GM12875 (cell line): ENCODE measurements around the gene S100A12.

ENCODE experiments used
- H3K4me3 ChIP-seq: one replicate; pipeline ENCODE4 v1.5.1; 2011; ENCODE audit warnings: low read depth, low read length, control low read depth
- TF ChIP-seq, protein P1 (sequence below): IDR thresholded peaks from 2 replicates; pipeline ENCODE4 v1.5.1; 2011; ENCODE audit warnings: low read depth, mild to moderate bottlenecking, control low read depth, inconsistent platforms, low read length, moderate library complexity, borderline replicate concordance; ENCODE audit not compliant: insufficient read depth

S100A12 gene

DNA sequence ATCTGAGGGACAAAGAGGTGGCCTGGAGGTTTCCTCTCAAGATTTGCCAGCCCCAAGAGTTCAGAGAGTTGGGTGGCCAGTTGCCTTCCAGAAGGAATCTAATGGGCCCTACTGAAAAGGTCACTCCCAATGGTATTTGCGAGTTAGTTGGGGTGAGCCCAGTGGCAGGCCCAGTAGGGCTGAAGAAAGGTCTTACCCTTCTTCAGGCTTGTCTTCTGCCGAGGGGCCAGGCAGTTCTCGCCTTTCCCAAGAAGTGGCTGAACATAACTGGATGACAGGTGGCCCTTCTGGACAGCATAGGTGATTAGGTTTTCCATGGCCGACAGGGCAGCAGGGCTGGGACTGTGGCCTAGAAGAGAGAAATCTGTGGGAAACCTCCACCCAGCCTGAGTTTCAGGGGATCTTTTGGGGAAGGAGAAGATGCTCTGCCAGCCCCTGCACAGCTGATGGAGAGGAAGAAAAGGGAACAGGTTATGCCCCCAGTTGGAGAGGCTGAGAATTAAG, 33.9 kb downstream of the S100A12 start:
- TF ChIP-seq, protein P1, sequence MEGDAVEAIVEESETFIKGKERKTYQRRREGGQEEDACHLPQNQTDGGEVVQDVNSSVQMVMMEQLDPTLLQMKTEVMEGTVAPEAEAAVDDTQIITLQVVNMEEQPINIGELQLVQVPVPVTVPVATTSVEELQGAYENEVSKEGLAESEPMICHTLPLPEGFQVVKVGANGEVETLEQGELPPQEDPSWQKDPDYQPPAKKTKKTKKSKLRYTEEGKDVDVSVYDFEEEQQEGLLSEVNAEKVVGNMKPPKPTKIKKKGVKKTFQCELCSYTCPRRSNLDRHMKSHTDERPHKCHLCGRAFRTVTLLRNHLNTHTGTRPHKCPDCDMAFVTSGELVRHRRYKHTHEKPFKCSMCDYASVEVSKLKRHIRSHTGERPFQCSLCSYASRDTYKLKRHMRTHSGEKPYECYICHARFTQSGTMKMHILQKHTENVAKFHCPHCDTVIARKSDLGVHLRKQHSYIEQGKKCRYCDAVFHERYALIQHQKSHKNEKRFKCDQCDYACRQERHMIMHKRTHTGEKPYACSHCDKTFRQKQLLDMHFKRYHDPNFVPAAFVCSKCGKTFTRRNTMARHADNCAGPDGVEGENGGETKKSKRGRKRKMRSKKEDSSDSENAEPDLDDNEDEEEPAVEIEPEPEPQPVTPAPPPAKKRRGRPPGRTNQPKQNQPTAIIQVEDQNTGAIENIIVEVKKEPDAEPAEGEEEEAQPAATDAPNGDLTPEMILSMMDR, result no peak
- peak overlapping the region; percentile 56 for H3K4me3 ChIP-seq

DNA sequence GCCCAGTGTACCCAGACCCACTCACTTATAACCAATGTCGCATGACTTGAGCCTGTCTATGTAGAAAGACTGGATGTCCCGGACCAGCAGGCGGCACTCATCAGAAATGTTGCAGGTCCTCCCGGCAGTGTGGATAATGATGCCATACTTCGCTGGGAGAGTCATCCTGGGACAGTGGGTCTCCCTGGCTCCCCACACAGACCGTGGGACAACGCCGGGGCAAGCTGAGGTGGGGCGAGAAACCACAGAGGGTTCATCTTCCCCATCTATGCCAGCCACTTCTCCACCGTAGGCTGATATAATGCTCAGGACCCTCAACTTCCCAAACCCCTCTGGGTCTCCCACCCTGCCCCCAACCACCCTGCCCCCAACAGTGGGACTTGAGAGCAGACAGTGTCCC, 35.1 kb downstream of the S100A12 start:
- no peak overlapping the region for H3K4me3 ChIP-seq
- TF ChIP-seq, protein P1, result no peak

DNA sequence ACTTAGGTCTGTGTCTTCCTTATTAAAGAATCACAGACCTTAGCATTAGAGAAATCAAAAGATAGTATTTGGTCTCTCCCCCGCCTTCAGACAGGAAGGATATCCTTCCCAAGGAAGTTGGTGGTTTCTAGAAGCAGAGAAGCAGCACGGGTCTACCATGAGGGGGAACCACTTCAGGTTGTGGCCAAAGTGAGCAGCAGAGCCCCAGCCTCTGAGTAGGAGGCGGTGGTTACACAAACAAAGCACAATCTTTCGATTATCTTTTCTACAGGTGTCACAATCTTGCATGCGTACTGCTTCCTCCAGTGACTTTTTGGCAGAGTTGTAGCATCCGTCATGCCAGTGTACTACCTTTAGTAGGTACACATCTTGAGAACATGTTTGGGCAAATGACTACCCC, 35.6 kb downstream of the S100A12 start:
- TF ChIP-seq, protein P1, result no peak
- no peak overlapping the region for H3K4me3 ChIP-seq

DNA sequence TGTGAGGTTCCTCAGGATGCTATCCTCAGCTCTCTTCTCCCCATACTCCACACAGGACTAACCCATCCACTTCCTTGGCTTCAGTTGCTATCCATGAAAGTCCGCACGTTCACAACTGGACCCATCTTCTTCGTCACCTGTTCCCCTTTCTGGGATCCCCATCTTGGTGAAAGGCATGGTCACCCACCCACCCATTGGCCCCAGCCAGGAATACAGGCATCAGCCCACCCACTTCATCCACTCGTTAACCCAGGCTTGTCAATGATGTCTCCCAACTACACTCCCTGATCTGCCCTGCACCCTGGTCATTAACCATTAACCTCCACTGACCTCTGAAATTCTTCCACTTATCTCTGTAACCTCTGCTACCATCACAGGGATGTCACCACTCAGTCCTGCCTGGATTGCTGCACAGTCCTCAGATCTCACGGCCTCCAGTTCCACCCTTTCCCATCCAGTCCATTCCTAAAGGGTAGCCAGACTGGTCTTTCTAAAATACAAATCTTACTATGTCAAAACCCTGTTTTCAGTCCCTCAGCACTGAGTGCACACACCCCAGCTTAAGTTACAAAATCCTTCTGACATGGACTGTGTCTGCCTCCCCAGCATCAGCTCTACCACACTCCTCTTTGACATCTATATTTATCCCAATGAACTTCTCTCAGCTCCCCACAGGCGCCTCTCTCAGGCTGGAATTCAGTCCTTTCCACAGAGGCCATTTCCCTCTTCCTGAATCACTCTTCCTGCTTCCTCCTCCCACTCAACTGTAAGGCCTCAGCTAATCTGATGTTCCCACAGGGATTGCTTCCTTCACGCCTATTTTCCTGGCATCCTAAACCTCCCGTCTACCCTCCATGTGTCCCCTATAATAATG, 37.2 kb downstream of the S100A12 start:
- TF ChIP-seq, protein P1, result no peak

DNA sequence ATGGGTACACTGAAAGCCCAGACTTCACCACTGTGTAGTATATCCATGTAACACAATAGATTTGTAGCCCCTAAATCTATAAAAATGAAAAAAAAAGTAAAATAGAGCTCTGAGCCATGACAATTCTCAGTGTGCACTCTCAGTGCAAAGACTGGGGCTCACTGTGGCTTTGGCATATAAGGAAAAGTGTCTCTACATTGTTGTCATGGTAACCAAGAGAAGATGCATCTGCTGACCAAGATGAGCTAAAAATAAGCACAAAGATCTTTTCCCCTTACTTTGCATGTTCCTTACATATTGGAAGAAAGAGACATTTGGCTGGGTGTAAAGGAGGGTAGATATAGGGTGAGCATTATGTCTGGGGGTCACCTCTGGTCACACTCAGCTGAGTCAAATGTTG, 38.8 kb downstream of the S100A12 start:
- TF ChIP-seq, protein P1, result no peak

More for the DNA sequence above, 37.2 kb downstream of the S100A12 start:
- H3K4me3 ChIP-seq, result no peak overlapping the region

DNA sequence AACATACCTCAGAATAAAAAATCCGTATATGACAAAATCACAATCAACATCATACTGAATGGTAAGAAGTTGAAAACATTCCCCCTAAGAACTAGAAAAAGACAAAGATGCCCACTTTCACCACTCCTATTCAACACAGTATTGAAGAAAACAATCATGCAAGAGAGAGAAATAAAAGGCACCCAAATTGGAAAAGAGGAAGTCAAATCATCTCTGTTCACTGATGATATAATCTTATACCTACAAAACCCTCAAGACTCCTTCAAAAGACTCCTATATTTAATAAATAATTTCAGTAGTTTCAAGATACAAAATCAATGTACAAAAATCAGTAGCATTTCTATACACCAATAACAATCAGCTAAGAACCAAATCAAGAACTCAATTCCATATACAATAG, 41.5 kb downstream of the S100A12 start:
- H3K4me3 ChIP-seq, result no peak overlapping the region
- TF ChIP-seq, protein P1, result no peak

More for the DNA sequence above, 38.8 kb downstream of the S100A12 start:
- no peak overlapping the region for H3K4me3 ChIP-seq

DNA sequence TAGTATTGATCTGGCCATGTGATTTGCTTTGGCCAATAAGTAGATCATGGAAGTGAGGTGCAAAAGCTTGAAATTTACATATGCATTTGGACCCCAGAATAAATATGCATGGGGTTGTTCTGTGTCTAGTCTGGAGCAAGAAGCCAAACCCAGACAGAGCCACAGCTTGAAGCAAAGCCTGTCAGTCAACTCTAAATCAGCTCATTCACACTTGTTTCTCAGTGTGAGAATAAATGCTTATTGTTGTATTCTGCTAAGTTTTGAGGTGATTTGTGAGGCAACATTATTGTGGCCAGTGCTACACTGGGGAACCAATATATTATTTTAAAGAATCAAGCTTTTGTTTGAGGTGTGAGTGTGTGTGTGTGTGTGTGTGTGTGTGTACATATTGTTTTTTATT, 50.5 kb downstream of the S100A12 start:
- H3K4me3 ChIP-seq, result no peak overlapping the region
- TF ChIP-seq, protein P1, result no peak
